ENCODE data around the gene ARHGAP31.

The ARHGAP31 gene

GRCh38 chr3:119295816-119296726 lies 1.9 kb downstream of the ARHGAP31 start:
- Histone ChIP-seq H2AFZ (ENCODE audit: low read depth, low read length, severe bottlenecking) (no peak overlapping the region), H3K9me3 (ENCODE audit: insufficient read depth, low read length) (no peaks in the 10 kb centered on the region), H3K4me2 (ENCODE audit: low read depth, low read length, poor library complexity, severe bottlenecking) (no peak overlapping the region), H3F3A (ENCODE audit: insufficient read depth) (no peaks in the 10 kb centered on the region), H3K27me3 (ENCODE audit: low read length) (no peaks in the 10 kb centered on the region), H3K36me3 (ENCODE audit: low read length) (no peaks in the 10 kb centered on the region), H4K20me1 (ENCODE audit: low read depth, low read length) (no peaks in the 10 kb centered on the region), H3K79me2 (ENCODE audit: insufficient read depth, low read length) (no peaks in the 10 kb centered on the region), H3K4me3 (ENCODE audit: insufficient read depth, low read length, poor library complexity, severe bottlenecking) (no peak overlapping the region), H3K9me2 (replicated peaks; ENCODE audit: insufficient read depth, low read length) (no peaks in the 10 kb centered on the region), H3K9ac (ENCODE audit: low read length) (no peak overlapping the region), H3K27ac (ENCODE audit: low read depth, low read length) (no peak overlapping the region)
- no peak for TF ChIP-seq CTCF (IDR thresholded peaks at IDR 0.05; ENCODE audit: insufficient read depth, low read length, poor library complexity, severe bottlenecking)
- no peak for TF ChIP-seq EZH2phosphoT487 (conservative IDR thresholded peaks at IDR 0.05; ENCODE audit: low read length)

GRCh38 chr3:119296727-119297122 lies 2.5 kb downstream of the ARHGAP31 start:
- Histone ChIP-seq H3K27ac (ENCODE audit: low read depth, low read length) (no peak overlapping the region), H3K4me2 (ENCODE audit: low read depth, low read length, poor library complexity, severe bottlenecking) (no peak overlapping the region), H3K36me3 (ENCODE audit: low read length) (no peaks in the 10 kb centered on the region)

GRCh38 chr3:119297169-119297568 lies 3.0 kb downstream of the ARHGAP31 start:
- H3K27me3 ChIP-seq (ENCODE audit: low read length): no peaks in the 10 kb centered on the region
- H3K4me3 ChIP-seq (ENCODE audit: insufficient read depth, low read length, poor library complexity, severe bottlenecking): no peak overlapping the region
- no peak overlapping the region for H3K4me2 ChIP-seq (ENCODE audit: low read depth, low read length, poor library complexity, severe bottlenecking)

More at GRCh38 chr3:119296727-119297122, 2.5 kb downstream of the ARHGAP31 start:
- no peaks in the 10 kb centered on the region for H3K79me2 ChIP-seq (ENCODE audit: insufficient read depth, low read length)
- TF ChIP-seq CTCF (IDR thresholded peaks at IDR 0.05; ENCODE audit: insufficient read depth, low read length, poor library complexity, severe bottlenecking): no peak
- no peaks in the 10 kb centered on the region for H3F3A ChIP-seq (ENCODE audit: insufficient read depth)
- H2AFZ ChIP-seq (ENCODE audit: low read depth, low read length, severe bottlenecking): no peak overlapping the region
- H3K27me3 ChIP-seq (ENCODE audit: low read length): no peaks in the 10 kb centered on the region
- H4K20me1 ChIP-seq (ENCODE audit: low read depth, low read length): no peaks in the 10 kb centered on the region
- no peak overlapping the region for H3K9ac ChIP-seq (ENCODE audit: low read length)
- no peaks in the 10 kb centered on the region for H3K9me3 ChIP-seq (ENCODE audit: insufficient read depth, low read length)
- no peak overlapping the region for H3K4me3 ChIP-seq (ENCODE audit: insufficient read depth, low read length, poor library complexity, severe bottlenecking)
- no peaks in the 10 kb centered on the region for H3K9me2 ChIP-seq (replicated peaks; ENCODE audit: insufficient read depth, low read length)

More at GRCh38 chr3:119297169-119297568, 3.0 kb downstream of the ARHGAP31 start:
- no peaks in the 10 kb centered on the region for H3K36me3 ChIP-seq (ENCODE audit: low read length)
- H4K20me1 ChIP-seq (ENCODE audit: low read depth, low read length): no peaks in the 10 kb centered on the region
- no peaks in the 10 kb centered on the region for H3K9me2 ChIP-seq (replicated peaks; ENCODE audit: insufficient read depth, low read length)
- no peaks in the 10 kb centered on the region for H3F3A ChIP-seq (ENCODE audit: insufficient read depth)
- no peak overlapping the region for H3K9ac ChIP-seq (ENCODE audit: low read length)
- no peak overlapping the region for H3K27ac ChIP-seq (ENCODE audit: low read depth, low read length)
- no peak overlapping the region for H2AFZ ChIP-seq (ENCODE audit: low read depth, low read length, severe bottlenecking)
- TF ChIP-seq CTCF (IDR thresholded peaks at IDR 0.05; ENCODE audit: insufficient read depth, low read length, poor library complexity, severe bottlenecking) (no peak), EZH2phosphoT487 (conservative IDR thresholded peaks at IDR 0.05; ENCODE audit: low read length) (no peak)
- no peaks in the 10 kb centered on the region for H3K9me3 ChIP-seq (ENCODE audit: insufficient read depth, low read length)
- H3K79me2 ChIP-seq (ENCODE audit: insufficient read depth, low read length): no peaks in the 10 kb centered on the region

Measured in SU-DHL-6 (cell line).